Measurements from ENCODE around the gene RGS12.

RGS12 gene

GRCh38 chr4:3332498-3332897 lies 39.7 kb downstream of the RGS12 start:
- DNase-seq: no peak

GRCh38 chr4:3334316-3334715 lies 41.5 kb downstream of the RGS12 start:
- no peak for DNase-seq

- DNase-seq: no peak
Measured at GRCh38 chr4:3335385-3335784, 42.6 kb downstream of the RGS12 start.

- DNase-seq: no peak
Measured at GRCh38 chr4:3335982-3336381, 43.2 kb downstream of the RGS12 start.

- no peak for DNase-seq
Measured at GRCh38 chr4:3336382-3337356, 43.8 kb downstream of the RGS12 start.

- DNase-seq: no peak
Measured at GRCh38 chr4:3337357-3337732, 44.5 kb downstream of the RGS12 start.

- DNase-seq: no peak
Measured at GRCh38 chr4:3337811-3338210, 45.0 kb downstream of the RGS12 start.

- no peak for DNase-seq
Measured at GRCh38 chr4:3338321-3338838, 45.6 kb downstream of the RGS12 start.

GRCh38 chr4:3338976-3339531 lies 46.2 kb downstream of the RGS12 start:
- no peak for DNase-seq

GRCh38 chr4:3339577-3339976 lies 46.8 kb downstream of the RGS12 start:
- no peak for DNase-seq

GRCh38 chr4:3340038-3340699 lies 47.3 kb downstream of the RGS12 start:
- DNase-seq: no peak

- no peak for DNase-seq
Measured at GRCh38 chr4:3340700-3341083, 47.9 kb downstream of the RGS12 start.

- DNase-seq: no peak
Measured at GRCh38 chr4:3341760-3342159, 48.9 kb downstream of the RGS12 start.

GRCh38 chr4:3342182-3342854 lies 49.5 kb downstream of the RGS12 start:
- peak; percentile 54 to 83 (median 65) for DNase-seq

All from suppressor macrophage (primary cell).